ENCODE results near the gene CROCC2. TPM values are rescaled to one million over a fixed set of nuclear protein-coding genes. Genes with fewer than 3 reads are reported as not detected.

Gene CROCC2
- total and polyA plus RNA-seq, 2 of the 13 experiments (the other 11 are each of a cell fraction or from before 2014, with no cell fraction given), result not detected

- Histone ChIP-seq H3K36me3 (replicated peaks in 1 of 2; ENCODE audit: control insufficient read depth in 1 of 2, insufficient read depth in 2 of 2, low read length in 2 of 2) (no peaks in the 10 kb centered on the region), H3K27ac (ENCODE audit: extremely low read length, insufficient read depth, low read length) (no peak overlapping the region), H3K79me2 (ENCODE audit: insufficient read depth, low read length) (no peaks in the 10 kb centered on the region), H3K4me1 (ENCODE audit: insufficient read depth, low read length) (peaks cover 6% of the 10 kb centered on the region), H3K4me3 (replicated peaks in 1 of 3; ENCODE audit: insufficient read depth in 1 of 3, low read depth in 2 of 3, low read length in 3 of 3) (no peak overlapping the region), H3K4me2 (ENCODE audit: low read depth, low read length) (no peak overlapping the region), H2AFZ (ENCODE audit: low read length) (no peak overlapping the region), H3K9me3 (ENCODE audit: low read length) (no peaks in the 10 kb centered on the region), H4K20me1 (ENCODE audit: insufficient read depth, low read length) (no peaks in the 10 kb centered on the region), H3K9ac (ENCODE audit: insufficient read depth, low read depth, low read length) (no peak overlapping the region), H3K27me3 (ENCODE audit: control insufficient read depth in 1 of 2, insufficient read depth in 2 of 2, low read length in 2 of 2) (peaks cover 6 to 63% of the 10 kb centered on the region in 2 experiments; a peak in 4 of 5 replicates)
- DNase-seq (ENCODE audit: low spot score) (no peak), ATAC-seq (no peak), FAIRE-seq (no peak)
- no TSS peak for BruUV-seq (replicated peaks)
- intact Hi-C loops (cut with micrococcal nuclease; ENCODE audit: unreplicated experiment) (no loop called here), in situ Hi-C loops (cut with HindIII; ENCODE audit: extremely low pct_ligation_motif_present, low pct_unique_long_range_greater_than_20kb) (no loop called here)
- CTCF ChIA-PET (ENCODE audit: low intra/inter-chr PET ratio, low total read pairs), result no interaction called here
- TF ChIP-seq RBFOX2 (IDR thresholded peaks at IDR 0.05; ENCODE audit: low read depth, low read length) (no peak), EEA1 (CRISPR knock-in tag; IDR thresholded peaks at IDR 0.05; ENCODE audit: borderline replicate concordance) (0 out of 2 replicates have a peak, but pooled peaks have one; percentile 28), BHLHE40 (IDR thresholded peaks at IDR 0.05; ENCODE audit: low read length) (0 out of 2 replicates have a peak, but pooled peaks have one; percentile 18)
- WGBS (ENCODE audit: low lambda C conversion rate), result 38% methylated on average over 14 of the region's 14 CpGs
- POLR2A ChIA-PET, result no interaction called here
Observed at GRCh38 chr2:240952496-240953246, 46.5 kb downstream of the CROCC2 start.

GRCh38 chr2:240953426-240954410, 47.6 kb downstream of the CROCC2 start:
- ATAC-seq (no peak), FAIRE-seq (no peak), DNase-seq (ENCODE audit: low spot score) (no peak)
- no TSS peak for BruUV-seq (replicated peaks)
- peaks cover 17% of the 10 kb centered on the region for H3K4me1 ChIP-seq (ENCODE audit: insufficient read depth, low read length)
- H3K9me3 ChIP-seq (ENCODE audit: low read length), result no peaks in the 10 kb centered on the region
- H3K27ac ChIP-seq (ENCODE audit: extremely low read length, insufficient read depth, low read length), result no peak overlapping the region
- H3K4me2 ChIP-seq (ENCODE audit: low read depth, low read length), result no peak overlapping the region
- H2AFZ ChIP-seq (ENCODE audit: low read length), result no peak overlapping the region
- H3K27me3 ChIP-seq (ENCODE audit: control insufficient read depth in 1 of 2, insufficient read depth in 2 of 2, low read length in 2 of 2), result peaks cover 4 to 52% of the 10 kb centered on the region in 2 experiments; a peak in 4 of 5 replicates
- CTCF ChIA-PET (ENCODE audit: low intra/inter-chr PET ratio, low total read pairs), result no interaction called here
- in situ Hi-C loops (cut with HindIII; ENCODE audit: extremely low pct_ligation_motif_present, low pct_unique_long_range_greater_than_20kb) (no loop called here), intact Hi-C loops (cut with micrococcal nuclease; ENCODE audit: unreplicated experiment) (no loop called here)
- 48% methylated on average over 14 of the region's 14 CpGs for WGBS (ENCODE audit: low lambda C conversion rate)
- H4K20me1 ChIP-seq (ENCODE audit: insufficient read depth, low read length), result no peaks in the 10 kb centered on the region
- POLR2A ChIA-PET, result no interaction called here
- H3K36me3 ChIP-seq (replicated peaks in 1 of 2; ENCODE audit: control insufficient read depth in 1 of 2, insufficient read depth in 2 of 2, low read length in 2 of 2), result no peaks in the 10 kb centered on the region
- H3K9ac ChIP-seq (ENCODE audit: insufficient read depth, low read depth, low read length), result no peak overlapping the region
- H3K79me2 ChIP-seq (ENCODE audit: insufficient read depth, low read length), result no peaks in the 10 kb centered on the region
- no peak overlapping the region for H3K4me3 ChIP-seq (replicated peaks in 1 of 3; ENCODE audit: insufficient read depth in 1 of 3, low read depth in 2 of 3, low read length in 3 of 3)
- TF ChIP-seq ZBTB26 (CRISPR knock-in tag; IDR thresholded peaks at IDR 0.05; ENCODE audit: borderline replicate concordance), result no peak
- no peak for TF ChIP-seq DPF2 (CRISPR knock-in tag; IDR thresholded peaks at IDR 0.05; ENCODE audit: borderline replicate concordance, low read depth)
- no peak for TF ChIP-seq ZNF720 (CRISPR knock-in tag; IDR thresholded peaks at IDR 0.05)
- TF ChIP-seq TOE1 (CRISPR knock-in tag; IDR thresholded peaks at IDR 0.05), result no peak
- TF ChIP-seq ZNF75D (CRISPR knock-in tag; IDR thresholded peaks at IDR 0.05; ENCODE audit: borderline replicate concordance), result no peak
- no peak for TF ChIP-seq CBX5 (CRISPR knock-in tag; IDR thresholded peaks at IDR 0.05; ENCODE audit: borderline replicate concordance)
- TF ChIP-seq E2F2 (CRISPR knock-in tag; IDR thresholded peaks at IDR 0.05; ENCODE audit: borderline replicate concordance), result no peak
- no peak for TF ChIP-seq ZNF414 (CRISPR knock-in tag; IDR thresholded peaks at IDR 0.05)
- TF ChIP-seq ZNF670 (CRISPR knock-in tag; IDR thresholded peaks at IDR 0.05; ENCODE audit: borderline replicate concordance), result no peak

Measured in HepG2 (cell line).